ENCODE measurements around the gene CFAP45.

Gene CFAP45

DNA sequence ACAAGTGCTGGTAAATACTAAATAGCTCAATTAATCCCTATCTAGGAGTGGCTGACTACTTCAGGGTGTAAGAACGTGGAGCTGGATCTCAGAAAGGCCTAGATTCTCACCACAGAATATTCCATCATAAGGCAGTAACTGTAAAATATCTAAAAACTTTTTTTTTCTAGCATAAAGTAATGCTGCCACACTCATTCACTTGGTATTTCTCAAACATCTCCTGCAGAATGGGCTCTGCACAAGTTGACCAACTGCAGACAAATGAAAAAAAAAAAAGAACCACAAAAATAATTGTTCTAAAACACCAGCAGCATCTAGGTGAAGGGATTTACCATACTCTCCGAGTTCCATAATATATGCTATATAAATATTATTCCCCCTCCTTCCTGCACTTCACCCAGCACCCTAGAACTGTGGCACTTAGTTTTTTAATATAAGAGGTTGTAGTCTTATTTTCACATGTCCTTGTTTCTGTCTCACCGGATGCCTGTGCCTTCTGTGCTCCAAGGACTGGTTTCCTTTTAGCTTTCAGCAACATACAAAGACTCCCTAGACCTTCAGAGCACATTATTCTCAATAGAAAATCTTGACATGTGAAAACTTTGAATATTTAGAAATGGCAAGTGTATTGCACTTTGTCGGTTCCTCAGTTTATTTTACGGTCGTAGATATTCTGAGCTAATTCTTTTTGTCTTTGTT is 46.4 kb downstream of the CFAP45 start:
- no peak for DNase-seq (ENCODE audit: low read depth in 2 of 2)

GRCh38 chr1:159851407-159851806 is 48.6 kb downstream of the CFAP45 start:
- no peak for DNase-seq (ENCODE audit: low read depth in 2 of 2)

DNA sequence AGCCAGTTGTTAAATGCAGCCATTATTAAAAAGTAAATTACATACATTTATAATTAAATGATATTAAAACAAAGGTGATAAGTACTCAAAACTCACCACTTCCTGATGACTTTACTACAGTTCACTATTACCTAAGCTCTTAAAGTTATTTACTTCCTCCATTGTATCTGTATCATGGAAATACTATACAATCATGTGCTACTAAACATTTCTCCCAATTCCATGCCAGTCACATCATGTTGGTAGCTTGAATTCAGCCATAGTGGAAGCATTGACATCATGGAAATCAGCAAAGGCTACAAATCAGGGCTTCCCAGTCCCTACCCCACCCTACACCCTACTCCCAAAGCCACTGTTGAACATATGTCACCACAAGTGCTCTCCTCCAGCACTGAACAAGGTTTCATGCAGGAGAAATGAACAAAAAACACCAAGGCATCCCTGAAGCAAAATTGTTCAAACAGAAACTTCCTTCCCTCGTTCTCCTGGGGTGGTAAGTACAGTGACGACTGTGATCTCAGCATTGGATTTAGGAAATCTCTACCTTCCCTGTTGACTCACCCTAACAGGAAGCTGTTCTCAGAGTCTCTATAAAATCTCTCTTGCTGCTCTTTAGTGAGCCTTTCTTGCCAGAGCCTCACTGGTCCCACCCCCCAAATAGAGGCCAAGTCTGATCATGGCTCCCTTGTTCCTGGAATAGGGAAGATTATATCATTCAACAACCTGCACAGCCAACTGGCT is 50.2 kb downstream of the CFAP45 start:
- no peak for DNase-seq (ENCODE audit: low read depth in 2 of 2)

DNA sequence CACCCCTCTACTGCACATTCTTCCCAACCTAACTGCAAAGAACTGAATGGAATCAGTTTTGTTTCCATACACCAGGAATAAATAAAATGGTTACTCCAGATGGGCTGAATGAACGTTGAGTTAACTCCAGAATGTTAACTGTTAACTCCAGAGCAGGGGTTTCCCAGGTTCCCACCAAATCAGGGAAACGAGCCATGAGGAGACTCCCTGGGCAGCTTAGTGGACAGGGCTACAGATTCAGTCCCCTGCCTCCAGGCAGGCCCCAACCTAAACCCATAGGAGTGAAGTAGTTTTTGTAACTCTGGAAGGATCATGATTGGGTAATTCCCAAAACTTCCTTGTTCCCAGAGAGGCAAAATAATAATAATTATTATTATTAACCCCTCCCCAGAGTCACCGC is 51.6 kb downstream of the CFAP45 start:
- no peak for DNase-seq (ENCODE audit: low read depth in 2 of 2)

GRCh38 chr1:159847231-159847630 is 52.7 kb downstream of the CFAP45 start:
- no peak for DNase-seq (ENCODE audit: low read depth in 2 of 2)

GRCh38 chr1:159845751-159846629 is 54.0 kb downstream of the CFAP45 start:
- no peak for DNase-seq (ENCODE audit: low read depth in 2 of 2)

DNA sequence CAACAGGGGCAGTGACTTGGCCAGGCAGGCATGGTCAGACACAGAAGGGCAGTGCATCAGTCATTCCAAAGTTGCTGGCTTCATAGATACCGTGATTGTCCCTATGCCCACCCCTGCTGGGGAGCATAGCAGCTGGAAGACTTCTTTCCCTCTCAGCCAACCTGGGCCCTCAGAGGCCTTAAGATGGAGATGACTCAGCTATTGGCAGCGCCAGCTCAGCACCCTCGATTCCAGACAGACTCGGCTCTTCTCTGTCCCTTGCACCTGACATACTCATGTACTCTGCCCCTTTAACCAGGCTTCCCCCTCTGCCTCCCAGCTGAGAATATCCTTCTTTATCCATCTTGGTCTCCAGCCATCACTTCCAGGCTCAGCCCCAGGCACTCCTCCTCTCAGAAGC is 56.5 kb downstream of the CFAP45 start:
- DNase-seq (ENCODE audit: low read depth in 2 of 2): no peak

DNA sequence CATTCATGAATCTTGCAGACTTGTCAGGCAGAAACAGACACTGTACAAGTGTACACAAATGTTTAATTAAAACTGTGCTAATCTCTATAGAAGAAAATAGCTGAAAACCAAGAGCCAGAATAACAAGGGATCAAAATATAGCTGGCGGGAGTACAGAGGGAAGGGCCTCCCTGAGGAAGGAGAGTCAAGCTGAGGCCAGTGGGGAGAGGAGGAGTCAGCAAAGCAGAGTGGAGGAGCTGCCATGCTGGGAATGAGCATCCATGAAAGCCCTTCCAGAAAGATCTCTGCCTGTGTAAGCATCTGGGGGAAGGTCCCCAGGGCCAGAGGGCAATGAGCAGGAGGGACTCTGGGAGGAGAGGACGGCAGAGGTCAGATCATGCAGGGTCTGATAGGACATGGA is 58.2 kb downstream of the CFAP45 start:
- no peak for DNase-seq (ENCODE audit: low read depth in 2 of 2)

DNA sequence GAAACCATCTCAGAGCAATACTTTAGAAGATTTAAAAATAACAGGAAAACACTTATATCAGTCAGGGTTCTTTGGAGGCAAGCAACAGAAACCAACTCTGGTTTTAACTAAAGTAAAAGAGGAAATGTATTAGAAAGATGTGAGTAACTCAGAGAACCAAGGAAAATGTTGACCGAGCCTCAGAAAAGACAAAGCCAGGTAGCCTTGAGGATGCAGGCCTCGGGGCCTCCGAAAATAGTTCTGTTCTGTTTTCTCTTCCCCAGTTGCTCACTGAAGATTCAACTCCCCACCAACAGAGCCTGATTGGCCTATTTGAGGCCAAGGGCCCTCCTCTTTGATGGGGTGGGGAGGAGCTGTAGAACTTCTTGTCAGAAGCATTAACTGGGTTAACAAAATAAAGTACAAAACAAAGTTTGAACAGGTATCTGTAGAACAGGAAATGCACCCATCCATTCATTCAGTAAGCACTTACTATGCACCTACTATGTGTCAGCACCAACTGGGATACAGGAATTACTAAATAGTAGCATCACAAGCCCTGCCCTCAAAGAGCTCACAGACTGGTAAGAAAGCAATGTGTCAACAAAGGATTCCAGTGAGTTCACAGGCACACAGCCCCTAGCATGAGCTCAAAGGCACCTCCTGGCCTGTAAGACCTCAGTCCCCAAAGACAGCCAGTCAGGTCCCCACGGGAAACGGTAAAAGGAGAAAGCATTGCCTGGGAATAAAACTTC is 60.7 kb downstream of the CFAP45 start:
- DNase-seq (ENCODE audit: low read depth in 2 of 2): no peak

DNA sequence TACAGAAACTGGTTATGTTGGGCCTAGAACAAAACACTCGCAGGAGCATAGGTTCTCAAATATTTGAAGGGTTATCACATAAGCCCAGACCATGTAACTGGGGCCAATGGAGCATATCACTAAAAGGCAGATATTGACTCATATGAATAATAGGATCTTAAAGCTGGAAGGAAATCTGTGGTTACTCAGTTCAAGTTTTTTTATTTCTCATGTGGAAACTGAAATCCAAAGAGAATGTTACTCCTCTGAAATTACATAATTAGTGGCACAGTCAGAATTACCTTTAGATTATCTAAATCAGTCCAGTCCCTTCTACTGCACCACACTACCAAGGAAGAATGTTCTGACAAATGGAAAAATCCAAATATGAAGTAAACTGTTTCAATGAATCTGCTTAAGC is 61.2 kb downstream of the CFAP45 start:
- no peak for DNase-seq (ENCODE audit: low read depth in 2 of 2)

- no peak for DNase-seq (ENCODE audit: low read depth in 2 of 2)
Observed at GRCh38 chr1:159835862-159836525, 64.0 kb downstream of the CFAP45 start.

GRCh38 chr1:159835356-159835755 is 64.6 kb downstream of the CFAP45 start:
- DNase-seq (ENCODE audit: low read depth in 2 of 2): no peak

DNA sequence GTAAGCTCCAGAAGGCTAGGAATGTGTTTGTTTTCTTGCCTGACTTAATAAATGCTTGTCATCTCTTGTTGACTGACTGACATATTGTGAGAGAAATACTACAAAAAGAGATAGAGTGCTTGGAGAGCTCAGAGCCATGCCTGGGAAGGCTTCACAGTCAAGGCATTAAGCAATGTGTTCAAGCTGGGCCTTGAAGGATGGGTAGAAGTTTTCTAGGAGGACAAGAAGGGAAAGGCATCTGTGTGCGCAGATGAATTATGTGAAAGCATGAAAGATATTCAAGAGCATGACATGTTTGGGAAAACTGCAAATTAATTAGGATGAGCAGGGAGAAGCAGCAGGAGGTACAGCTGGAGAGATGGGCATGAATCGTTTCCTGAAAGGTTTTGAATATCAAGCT is 67.7 kb downstream of the CFAP45 start:
- no peak for DNase-seq (ENCODE audit: low read depth in 2 of 2)

GRCh38 chr1:159831412-159832141 is 68.4 kb downstream of the CFAP45 start:
- DNase-seq (ENCODE audit: low read depth in 2 of 2): no peak

DNA sequence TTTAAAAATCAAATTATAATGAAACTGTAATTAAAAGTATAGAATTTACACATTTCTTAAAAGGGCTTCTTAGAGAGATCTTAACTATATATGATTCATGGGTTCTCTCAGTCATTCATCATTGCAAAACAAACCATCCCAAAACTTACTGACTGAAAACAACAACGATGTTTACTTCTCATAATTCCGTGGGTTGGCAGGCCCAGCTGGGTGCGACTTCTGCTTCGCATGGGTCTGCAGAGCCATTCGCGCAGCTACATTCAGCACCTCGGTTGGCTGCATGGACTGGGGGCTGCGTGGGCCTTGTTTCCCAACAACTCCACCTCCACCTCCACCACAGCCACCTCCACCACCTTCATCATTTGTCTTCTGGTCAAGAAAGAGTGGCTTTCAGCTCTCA is 69.2 kb downstream of the CFAP45 start:
- no peak for DNase-seq (ENCODE audit: low read depth in 2 of 2)

DNA sequence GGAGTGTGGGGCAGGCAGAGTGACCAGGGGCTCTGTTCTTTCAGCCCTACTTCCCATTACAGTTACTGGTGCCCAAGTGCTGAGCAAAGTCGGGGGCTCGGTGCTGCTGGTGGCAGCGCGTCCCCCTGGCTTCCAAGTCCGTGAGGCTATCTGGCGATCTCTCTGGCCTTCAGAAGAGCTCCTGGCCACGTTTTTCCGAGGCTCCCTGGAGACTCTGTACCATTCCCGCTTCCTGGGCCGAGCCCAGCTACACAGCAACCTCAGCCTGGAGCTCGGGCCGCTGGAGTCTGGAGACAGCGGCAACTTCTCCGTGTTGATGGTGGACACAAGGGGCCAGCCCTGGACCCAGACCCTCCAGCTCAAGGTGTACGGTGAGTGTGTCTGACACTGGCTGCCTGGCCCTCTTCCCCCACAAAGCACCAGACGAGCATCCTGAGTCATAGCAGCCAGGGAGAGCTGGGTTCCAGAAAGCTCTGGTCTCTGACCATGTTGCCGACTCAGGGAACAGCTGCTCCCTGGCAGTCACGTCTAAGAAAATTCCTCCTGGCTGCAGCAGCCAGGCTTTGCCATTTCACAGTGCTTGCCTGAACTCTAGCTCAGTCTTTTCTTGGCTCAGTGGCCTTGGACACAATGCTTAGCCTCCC is 70.0 kb downstream of the CFAP45 start:
- no peak for DNase-seq (ENCODE audit: low read depth in 2 of 2)

DNA sequence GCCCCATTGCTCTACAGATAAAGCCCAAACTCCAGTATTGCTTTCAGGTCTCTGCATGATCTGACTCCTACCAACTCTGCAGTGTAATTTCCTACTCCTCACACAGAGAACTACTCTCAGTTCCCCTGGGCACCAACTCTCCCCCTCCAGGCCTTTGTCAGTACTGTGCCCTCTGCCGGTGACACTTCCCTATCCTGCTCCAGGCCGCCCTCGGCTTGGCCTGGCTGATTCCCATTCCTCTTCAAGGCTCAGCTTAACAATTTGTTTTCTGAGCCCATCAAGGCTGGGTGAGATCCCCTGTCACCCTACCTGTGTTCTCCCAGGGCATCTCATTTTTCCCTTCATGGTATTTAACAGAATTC is 70.7 kb downstream of the CFAP45 start:
- no peak for DNase-seq (ENCODE audit: low read depth in 2 of 2)

DNA sequence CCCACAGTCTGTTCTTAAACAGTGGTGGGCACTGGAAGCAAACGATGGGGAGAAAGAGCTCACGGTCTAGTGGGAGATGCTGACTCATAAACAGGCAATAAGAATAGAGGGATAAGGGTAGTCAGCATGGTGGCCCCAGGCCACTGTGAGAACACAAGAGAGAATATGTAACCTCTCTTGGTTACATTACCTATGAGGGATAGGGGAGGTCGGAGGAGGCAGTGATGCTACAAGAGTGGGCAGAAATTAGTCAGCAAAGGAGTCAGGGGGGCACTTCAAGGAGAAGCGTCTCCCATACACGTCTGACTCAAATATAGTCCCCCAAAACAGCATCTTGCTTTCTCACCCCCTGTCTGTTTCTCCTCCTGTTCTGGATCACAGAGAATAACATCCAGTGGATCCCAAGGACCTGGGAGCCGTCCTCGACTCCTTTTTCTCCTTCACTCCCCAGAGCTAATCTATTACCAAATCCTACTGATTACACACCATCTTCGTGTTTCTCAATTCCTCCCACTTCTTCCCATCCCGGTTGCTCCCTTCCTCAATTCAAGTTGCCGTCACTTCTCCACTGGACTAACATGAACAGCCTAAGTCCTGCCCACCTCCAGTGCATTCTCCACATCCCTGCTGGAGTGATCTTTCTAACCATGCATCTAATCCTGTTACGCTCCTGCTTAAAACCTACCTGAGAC is 71.2 kb downstream of the CFAP45 start:
- DNase-seq (ENCODE audit: low read depth in 2 of 2): no peak

DNA sequence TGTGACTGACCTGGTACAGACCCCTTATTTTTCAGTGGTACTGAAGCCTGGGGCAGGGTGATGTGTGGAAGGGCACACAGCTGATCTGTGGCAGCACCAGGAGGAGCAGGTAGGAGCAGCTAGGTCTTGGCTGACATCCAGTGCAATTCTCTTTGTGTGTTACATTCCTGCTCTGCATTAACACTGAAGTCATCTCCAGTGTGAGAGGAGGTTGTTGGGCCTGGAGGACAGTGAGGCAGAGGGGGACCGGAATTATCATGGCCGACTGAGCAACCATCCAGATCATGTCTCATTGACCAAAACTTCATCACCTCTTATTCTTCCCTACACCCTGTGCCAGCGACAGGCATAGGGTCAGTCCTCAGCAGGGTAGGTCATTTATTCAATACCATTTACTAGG is 71.8 kb downstream of the CFAP45 start:
- DNase-seq (ENCODE audit: low read depth in 2 of 2): no peak

- DNase-seq (ENCODE audit: low read depth in 2 of 2): no peak
Observed at GRCh38 chr1:159827549-159827948, 72.4 kb downstream of the CFAP45 start.
